ENCODE measurements around the gene GTSF1L. TPM values are rescaled to one million over a fixed set of nuclear protein-coding genes. Genes with fewer than 3 reads are reported as not detected.

The GTSF1L gene
- total and polyA plus RNA-seq, 4 donors = not detected

DNA sequence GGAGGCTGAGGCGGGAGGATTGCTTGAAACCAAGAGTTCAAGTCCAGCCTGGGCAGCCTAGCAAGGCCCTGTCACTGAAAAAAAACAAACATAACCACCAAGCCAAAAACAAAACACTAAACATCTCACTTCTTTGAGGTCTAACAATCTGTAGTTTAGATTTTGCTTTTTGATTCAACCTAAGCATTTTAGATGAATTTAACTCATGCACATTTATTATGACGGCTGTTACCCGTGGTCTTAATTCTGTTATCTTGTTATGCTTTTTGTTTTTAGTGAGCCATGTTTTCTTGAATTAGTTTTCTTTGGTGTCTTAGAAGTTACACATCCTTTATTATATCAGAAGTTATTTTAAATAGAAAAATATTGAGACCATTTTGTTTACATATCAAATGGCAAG lies 13.8 kb upstream of the GTSF1L start:
- no peak for ATAC-seq (ENCODE audit: insufficient read depth, low FRiP score)
- H3K27me3 ChIP-seq (ENCODE audit: control insufficient read depth in 3 of 3, insufficient read depth in 3 of 3, low read length in 2 of 3) = no peaks in the 10 kb centered on the region

GRCh38 chr20:43739148-43739749 lies 12.4 kb upstream of the GTSF1L start:
- no peak for DNase-seq
- ATAC-seq (ENCODE audit: insufficient read depth, low FRiP score) = no peak
- TF ChIP-seq, protein P1, sequence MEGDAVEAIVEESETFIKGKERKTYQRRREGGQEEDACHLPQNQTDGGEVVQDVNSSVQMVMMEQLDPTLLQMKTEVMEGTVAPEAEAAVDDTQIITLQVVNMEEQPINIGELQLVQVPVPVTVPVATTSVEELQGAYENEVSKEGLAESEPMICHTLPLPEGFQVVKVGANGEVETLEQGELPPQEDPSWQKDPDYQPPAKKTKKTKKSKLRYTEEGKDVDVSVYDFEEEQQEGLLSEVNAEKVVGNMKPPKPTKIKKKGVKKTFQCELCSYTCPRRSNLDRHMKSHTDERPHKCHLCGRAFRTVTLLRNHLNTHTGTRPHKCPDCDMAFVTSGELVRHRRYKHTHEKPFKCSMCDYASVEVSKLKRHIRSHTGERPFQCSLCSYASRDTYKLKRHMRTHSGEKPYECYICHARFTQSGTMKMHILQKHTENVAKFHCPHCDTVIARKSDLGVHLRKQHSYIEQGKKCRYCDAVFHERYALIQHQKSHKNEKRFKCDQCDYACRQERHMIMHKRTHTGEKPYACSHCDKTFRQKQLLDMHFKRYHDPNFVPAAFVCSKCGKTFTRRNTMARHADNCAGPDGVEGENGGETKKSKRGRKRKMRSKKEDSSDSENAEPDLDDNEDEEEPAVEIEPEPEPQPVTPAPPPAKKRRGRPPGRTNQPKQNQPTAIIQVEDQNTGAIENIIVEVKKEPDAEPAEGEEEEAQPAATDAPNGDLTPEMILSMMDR (IDR thresholded peaks at IDR 0.05; ENCODE audit: control extremely low read depth, extremely low read depth) = no peak
- no peaks in the 10 kb centered on the region for H3K27me3 ChIP-seq (ENCODE audit: control insufficient read depth in 3 of 3, insufficient read depth in 3 of 3, low read length in 2 of 3)
- no peak overlapping the region for H3K4me3 ChIP-seq
- no peak overlapping the region for H3K9ac ChIP-seq (ENCODE audit: insufficient read depth in 1 of 2, low read length in 2 of 2)
- WGBS, 2 donors = 92 to 95% methylated on average over 9 of the region's 9 CpGs
- H3K4me1 ChIP-seq (ENCODE audit: control insufficient read depth in 5 of 5, insufficient read depth in 5 of 5, low read length in 5 of 5) = no peaks in the 10 kb centered on the region
- no peak overlapping the region for H3K27ac ChIP-seq (ENCODE audit: low read depth in 1 of 2, low read length in 1 of 2)
- H3K9me3 ChIP-seq (ENCODE audit: control insufficient read depth in 4 of 4, insufficient read depth in 3 of 4, low read length in 3 of 4) = no peaks in the 10 kb centered on the region
- no peaks in the 10 kb centered on the region for H3K36me3 ChIP-seq (ENCODE audit: control insufficient read depth in 4 of 4, insufficient read depth in 4 of 4, low read length in 4 of 4)

More for the DNA sequence above, 13.8 kb upstream of the GTSF1L start:
- Histone ChIP-seq H3K4me3 (no peak overlapping the region), H3K27ac (ENCODE audit: low read depth in 1 of 2, low read length in 1 of 2) (no peak overlapping the region), H3K4me1 (ENCODE audit: control insufficient read depth in 5 of 5, insufficient read depth in 5 of 5, low read length in 5 of 5) (peaks cover 0 to 6% (median 4%) of the 10 kb centered on the region in 5 donors), H3K9me3 (ENCODE audit: control insufficient read depth in 4 of 4, insufficient read depth in 3 of 4, low read length in 3 of 4) (no peaks in the 10 kb centered on the region), H3K9ac (ENCODE audit: insufficient read depth in 1 of 2, low read length in 2 of 2) (no peak overlapping the region), H3K36me3 (ENCODE audit: control insufficient read depth in 4 of 4, insufficient read depth in 4 of 4, low read length in 4 of 4) (no peaks in the 10 kb centered on the region)
- TF ChIP-seq, protein P1 (IDR thresholded peaks at IDR 0.05; ENCODE audit: control extremely low read depth, extremely low read depth) = no peak
- WGBS, 2 donors = 93 to 99% methylated on average over 3 of the region's 3 CpGs
- no peak for DNase-seq

- no peaks in the 10 kb centered on the region for H3K9me3 ChIP-seq (ENCODE audit: control insufficient read depth in 4 of 4, insufficient read depth in 3 of 4, low read length in 3 of 4)
- no peak for DNase-seq
- no peak overlapping the region for H3K4me3 ChIP-seq
- 92 to 95% methylated on average over 7 of the region's 7 CpGs for WGBS, 2 donors
- no peak overlapping the region for H3K9ac ChIP-seq (ENCODE audit: insufficient read depth in 1 of 2, low read length in 2 of 2)
- no peaks in the 10 kb centered on the region for H3K36me3 ChIP-seq (ENCODE audit: control insufficient read depth in 4 of 4, insufficient read depth in 4 of 4, low read length in 4 of 4)
- no peak overlapping the region for H3K27ac ChIP-seq (ENCODE audit: low read depth in 1 of 2, low read length in 1 of 2)
- ATAC-seq (ENCODE audit: insufficient read depth, low FRiP score) = no peak
- H3K4me1 ChIP-seq (ENCODE audit: control insufficient read depth in 5 of 5, insufficient read depth in 5 of 5, low read length in 5 of 5) = no peaks in the 10 kb centered on the region
- TF ChIP-seq, protein P1 (IDR thresholded peaks at IDR 0.05; ENCODE audit: control extremely low read depth, extremely low read depth) = no peak
- no peaks in the 10 kb centered on the region for H3K27me3 ChIP-seq (ENCODE audit: control insufficient read depth in 3 of 3, insufficient read depth in 3 of 3, low read length in 2 of 3)
Measured at GRCh38 chr20:43737925-43738324, 11.1 kb upstream of the GTSF1L start.

Measured in lung (tissue), 12 donors.